ENCODE results near the gene HERPUD1.
"Not testable (repeated sequence)": the region's sequence is repeated elsewhere in the genome, so short reads cannot be mapped to it uniquely, and the experiment has no call there.

The HERPUD1 gene

DNA sequence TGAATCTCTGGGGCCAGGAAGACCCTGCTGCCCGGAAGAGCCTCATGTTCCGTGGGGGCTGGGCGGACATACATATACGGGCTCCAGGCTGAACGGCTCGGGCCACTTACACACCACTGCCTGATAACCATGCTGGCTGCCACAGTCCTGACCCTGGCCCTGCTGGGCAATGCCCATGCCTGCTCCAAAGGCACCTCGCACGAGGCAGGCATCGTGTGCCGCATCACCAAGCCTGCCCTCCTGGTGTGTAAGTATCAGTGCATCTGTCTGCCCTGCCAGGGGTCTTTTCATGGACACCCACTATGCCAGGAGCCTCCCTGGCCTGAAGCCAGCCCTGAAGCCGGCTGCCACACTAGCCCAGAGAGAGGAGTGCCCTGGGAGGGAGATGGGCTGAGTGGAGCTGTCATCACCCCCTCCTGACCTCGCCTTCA, 29.9 kb downstream of the HERPUD1 start, which contains the start of gene CETP:
Gene CETP (plus strand): TSS at position 100 of the 431 bp plus-strand sequence. CDS start 30 bp downstream, at position 130.
- no peak for DNase-seq

DNA sequence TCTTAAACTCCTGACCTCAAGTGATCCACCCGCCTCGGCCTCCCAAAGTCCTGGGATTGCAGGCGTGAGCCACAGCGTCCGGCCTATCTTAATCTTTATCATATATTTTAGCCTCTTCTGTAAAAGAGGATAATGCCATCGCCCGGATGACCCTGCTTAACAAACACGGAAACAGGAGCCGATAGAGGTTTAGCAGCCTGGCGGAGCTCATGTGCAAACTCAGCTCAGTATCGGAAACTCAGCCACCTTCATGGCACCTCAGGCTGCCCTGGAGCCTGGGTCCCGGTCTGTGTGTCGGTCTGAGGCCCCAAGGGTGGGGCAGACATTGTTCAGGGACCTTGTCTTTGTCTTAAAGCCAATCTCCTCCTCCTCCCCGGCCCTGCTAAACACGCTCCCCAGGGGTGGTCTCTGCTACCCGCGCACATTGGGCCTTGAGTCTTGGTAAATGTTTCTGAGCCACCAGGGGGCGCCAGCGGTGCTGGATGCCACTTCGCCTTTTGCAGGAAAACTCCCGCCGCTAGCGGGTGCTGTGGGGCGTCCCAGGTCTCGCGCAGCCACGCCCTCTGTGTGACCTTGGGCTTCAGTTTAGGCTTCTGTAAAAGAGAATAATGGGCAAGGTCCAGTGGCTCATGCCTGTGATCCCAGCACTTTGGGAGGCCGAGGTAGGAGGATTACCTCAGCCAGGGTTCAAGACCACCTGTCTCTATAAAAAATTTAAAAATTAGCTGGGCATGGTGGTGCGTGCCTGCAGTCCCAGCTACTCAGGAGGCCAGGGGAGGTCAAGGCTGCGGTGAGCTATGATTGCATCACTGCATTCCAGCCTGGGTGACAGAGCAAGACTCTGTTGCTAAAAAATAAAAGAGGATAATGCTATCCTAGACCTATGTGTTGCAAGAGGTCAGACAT, 32.6 kb downstream of the HERPUD1 start:
- peak; percentile 91 to 94 for DNase-seq

- no peak for DNase-seq
Measured at GRCh38 chr16:56965149-56966092, 33.5 kb downstream of the HERPUD1 start.

DNA sequence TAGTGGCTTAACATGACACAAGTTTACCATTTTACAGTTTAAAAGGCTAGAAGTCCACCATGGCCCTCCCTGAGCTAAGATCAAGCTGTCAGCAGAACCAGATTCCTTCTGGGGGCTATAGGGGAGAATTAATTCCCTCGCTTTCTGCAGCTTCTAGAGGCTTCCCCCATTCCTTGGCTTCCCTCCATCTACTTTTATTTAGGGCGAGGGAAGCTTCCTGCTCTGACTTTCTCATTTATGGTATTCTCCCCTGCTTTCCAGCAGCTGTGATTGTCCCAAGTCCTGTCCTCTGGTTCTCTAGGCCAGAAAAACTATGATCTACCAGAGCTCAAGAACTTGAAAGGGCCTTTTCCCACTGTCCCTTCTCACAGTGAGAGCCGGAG, 34.1 kb downstream of the HERPUD1 start:
- no peak for DNase-seq

DNA sequence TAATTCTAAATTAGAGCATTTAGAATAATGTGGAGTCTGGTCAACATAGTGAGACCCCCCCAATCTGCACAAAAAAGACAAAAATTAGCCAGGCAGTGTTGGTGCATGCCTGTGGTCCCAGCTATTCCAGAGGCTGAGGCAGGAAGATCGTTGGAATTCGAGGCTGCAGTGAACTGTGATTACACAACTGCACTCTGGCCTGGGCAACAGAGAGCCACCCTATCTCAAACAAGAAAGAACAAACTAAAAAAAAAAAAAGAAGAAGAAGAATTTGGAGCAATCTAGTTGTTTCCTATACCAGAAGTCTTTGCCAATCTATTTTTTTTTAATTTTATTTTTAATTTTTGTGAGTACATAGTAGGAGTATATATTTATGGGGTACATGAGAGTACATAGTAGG, 35.8 kb downstream of the HERPUD1 start:
- DNase-seq: no peak

DNA sequence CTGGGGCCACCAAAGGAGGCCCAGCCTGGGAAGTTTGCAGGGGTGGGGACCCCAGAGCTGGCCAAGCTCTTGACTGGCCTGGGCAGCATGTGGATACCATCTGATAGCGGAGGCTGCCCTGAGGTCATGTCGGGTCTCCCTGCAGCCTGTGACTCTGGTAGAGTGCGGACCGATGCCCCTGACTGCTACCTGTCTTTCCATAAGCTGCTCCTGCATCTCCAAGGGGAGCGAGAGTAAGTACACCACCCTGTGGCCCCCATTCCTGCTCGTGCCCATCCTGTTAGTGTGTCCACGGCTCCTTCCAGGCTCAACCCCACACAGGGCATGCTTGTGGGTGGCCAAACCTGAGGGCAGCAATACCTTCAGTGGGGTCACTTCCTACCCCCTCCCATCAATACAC, 37.8 kb downstream of the HERPUD1 start:
- no peak for DNase-seq

- DNase-seq: peak in 1 of 2 donors; percentile 39
Measured at GRCh38 chr16:56970934-56971767, 39.2 kb downstream of the HERPUD1 start.

- DNase-seq: no peak
Measured at GRCh38 chr16:56971768-56972043, 39.8 kb downstream of the HERPUD1 start.

GRCh38 chr16:56972403-56973293, 40.7 kb downstream of the HERPUD1 start:
- no peak for DNase-seq

DNA sequence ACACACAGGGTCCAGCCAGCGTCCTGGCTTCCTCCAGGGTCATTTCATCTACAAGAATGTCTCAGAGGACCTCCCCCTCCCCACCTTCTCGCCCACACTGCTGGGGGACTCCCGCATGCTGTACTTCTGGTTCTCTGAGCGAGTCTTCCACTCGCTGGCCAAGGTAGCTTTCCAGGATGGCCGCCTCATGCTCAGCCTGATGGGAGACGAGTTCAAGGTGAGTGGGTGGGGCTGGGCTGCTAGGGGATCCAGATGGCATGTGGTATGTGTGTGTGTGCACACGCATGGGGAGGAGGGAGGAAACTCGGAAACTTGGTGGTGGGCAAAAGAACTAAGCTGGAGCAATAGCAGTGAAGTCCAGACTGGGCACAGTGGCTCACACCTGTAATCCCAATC, 41.4 kb downstream of the HERPUD1 start:
- DNase-seq: no peak

DNA sequence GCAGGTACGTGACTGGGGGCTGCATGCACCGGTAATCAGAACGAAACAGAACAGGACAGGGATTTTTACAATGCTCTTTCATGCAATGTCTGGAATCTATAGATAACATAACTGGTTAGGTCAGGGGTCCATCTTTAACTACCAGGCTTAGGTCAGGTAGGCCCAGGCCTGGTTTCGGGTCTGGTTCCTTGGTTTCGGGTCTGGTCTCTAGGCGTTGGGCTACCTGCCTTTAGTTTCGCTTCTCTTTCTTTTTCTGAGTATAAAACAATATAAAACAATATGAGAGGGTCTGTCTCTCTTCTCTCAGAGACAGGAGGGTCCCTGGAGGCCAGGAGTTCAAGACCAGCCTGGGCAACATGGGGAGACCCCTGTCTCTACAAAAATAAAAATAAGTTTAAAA, 42.0 kb downstream of the HERPUD1 start:
- not testable (repeated sequence) for DNase-seq

- DNase-seq: no peak
Measured at GRCh38 chr16:56974549-56975300, 42.8 kb downstream of the HERPUD1 start.

DNA sequence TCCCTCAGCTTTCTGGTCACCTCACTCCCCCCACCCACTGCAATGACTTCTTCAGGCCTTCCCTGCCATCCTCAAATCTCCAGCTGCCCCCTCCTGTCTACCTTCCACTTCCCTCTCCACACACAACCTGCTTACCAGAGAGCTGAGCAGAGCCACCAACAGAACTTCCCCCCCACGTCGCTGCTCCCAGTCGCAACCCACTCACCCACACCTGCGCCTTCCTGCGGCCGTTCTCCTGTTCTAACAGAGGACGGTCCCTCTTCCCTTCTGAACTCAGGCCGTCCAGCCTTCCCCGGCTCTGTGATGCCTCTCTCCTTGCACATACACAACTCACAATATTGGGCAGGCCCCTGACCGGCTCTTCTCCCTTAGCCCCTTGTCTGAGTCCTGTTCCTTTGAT, 43.8 kb downstream of the HERPUD1 start:
- DNase-seq: no peak

DNA sequence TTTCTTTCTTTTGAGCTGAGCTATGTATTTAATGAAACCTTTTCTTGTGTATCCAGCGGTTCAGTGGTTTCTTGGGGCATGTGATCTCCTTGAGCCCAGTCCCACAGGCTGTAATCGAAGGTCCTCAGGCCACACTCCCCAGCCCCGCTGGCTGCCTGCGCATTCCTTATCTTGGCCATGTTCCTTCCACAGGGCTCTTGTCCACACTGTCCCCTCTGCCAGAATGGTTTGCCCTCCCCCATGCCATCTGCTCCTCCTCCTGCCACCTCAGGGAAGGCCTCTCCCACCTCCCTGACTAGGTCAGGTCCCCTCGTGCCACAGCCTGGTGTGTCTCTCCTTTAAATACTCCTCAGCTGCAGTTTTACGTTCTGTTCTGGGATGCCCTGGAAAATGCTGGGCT, 45.3 kb downstream of the HERPUD1 start:
- no peak for DNase-seq

GRCh38 chr16:56977823-56978430, 46.0 kb downstream of the HERPUD1 start:
- DNase-seq: no peak

- DNase-seq: no peak
Measured at GRCh38 chr16:56980201-56980535, 48.2 kb downstream of the HERPUD1 start.

GRCh38 chr16:56980792-56981724, 49.1 kb downstream of the HERPUD1 start:
- DNase-seq: no peak

DNA sequence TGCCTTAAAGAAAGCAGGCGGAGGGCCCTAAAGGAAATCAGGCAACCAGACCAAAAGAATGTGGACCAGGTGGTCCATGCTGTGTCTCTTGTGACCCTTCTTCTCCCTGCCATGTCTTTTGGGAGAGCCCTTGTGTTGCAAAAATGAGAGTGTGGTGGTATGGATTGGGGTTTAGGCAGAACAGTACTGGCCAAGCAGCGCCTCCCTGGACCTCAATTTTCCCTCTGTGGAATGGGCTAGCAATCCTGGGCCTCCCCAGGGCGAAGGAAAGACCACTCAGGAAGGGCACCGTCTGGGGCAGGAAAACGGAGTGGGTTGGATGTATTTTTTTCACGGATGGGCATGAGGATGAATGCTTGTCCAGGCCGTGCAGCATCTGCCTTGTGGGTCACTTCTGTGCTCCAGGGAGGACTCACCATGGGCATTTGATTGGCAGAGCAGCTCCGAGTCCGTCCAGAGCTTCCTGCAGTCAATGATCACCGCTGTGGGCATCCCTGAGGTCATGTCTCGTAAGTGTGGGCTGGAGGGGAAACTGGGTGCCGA, 49.9 kb downstream of the HERPUD1 start:
- DNase-seq: no peak

GRCh38 chr16:56982695-56983094, 50.8 kb downstream of the HERPUD1 start:
- DNase-seq: no peak
